ENCODE data around the gene LCN1. TPM values are rescaled to one million over a fixed set of nuclear protein-coding genes. Genes with fewer than 3 reads are reported as not detected.

LCN1 gene
- total RNA-seq, 1 donor: not detected

DNA sequence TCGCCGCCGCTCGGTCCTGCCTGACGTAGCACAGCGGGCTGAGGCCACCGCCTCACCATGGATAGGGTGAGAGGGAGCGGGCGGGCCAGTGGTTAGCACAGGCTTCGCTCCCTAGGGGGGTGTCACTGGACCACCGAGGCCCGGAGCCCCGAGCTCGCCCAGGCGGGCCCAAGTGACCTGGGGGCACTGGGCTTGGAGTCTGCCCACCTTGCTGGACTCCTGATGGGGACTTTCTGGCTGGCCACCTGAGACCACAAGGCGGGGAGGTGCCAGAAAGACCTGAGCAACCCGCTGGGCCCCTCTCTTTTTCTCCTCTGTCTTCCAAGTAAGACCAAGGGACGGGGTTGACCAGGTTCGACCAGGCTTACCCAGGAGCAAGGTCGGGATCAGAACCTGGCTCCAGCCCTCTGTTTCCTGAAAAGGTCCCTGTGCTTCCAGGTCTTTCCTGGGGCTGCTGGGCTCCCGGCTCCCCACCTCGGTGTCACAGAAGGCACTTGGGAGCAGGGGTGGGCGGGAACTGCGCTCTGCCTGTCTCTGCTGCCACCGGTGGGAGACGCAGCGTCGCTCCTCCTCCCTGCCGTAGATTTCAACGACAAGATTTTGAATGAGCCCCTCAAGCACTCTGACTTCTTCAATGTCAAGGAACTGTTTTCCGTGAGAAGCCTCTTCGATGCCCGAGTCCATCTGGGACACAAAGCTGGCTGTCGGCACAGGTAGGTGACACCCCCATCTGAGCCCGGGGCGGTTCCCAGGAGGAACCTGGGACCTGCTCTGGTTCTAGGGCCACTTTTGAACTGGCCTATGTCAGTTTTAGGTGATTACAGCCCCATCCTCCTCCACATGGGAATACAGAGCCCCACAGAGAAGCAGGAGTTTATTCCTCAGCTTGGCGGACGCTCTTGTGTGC is 19.7 kb upstream of the LCN1 start:
- peak overlapping the region; percentile 82 for H3K4me3 ChIP-seq (ENCODE audit: low read depth, low read length)
- TF ChIP-seq CTCF (IDR thresholded peaks at IDR 0.05; ENCODE audit: insufficient read depth, low read length): no peak
- no peak for DNase-seq (ENCODE audit: low read depth)

- peak overlapping the region; percentile 82 for H3K4me3 ChIP-seq (ENCODE audit: low read depth, low read length)
- DNase-seq (ENCODE audit: low read depth): no peak
- TF ChIP-seq CTCF (IDR thresholded peaks at IDR 0.05; ENCODE audit: insufficient read depth, low read length): no peak
Measured at GRCh38 chr9:135502168-135502872, 18.9 kb upstream of the LCN1 start.

DNA sequence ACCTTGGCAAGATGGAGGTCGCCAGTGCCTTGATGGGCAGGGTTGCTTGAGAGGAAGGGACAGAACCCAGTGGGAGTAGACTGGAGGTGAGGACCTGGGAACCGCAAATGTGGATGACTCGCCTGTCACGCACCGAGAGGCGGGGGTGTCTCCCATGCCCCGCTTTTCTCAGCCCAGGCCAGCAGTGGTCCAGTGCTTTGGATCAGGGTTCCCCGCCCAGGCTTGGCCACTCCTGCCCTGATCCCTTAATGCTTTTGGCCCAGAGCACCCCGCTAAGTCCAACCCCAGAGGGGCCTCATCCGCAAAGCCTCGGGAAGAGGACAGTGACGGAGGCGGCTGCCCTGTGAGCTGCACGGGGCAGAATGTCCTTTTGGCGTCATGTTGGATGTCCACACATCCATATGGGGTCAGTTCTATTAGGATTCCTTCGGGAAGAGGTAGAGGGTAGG is 18.3 kb upstream of the LCN1 start:
- no peak for TF ChIP-seq CTCF (IDR thresholded peaks at IDR 0.05; ENCODE audit: insufficient read depth, low read length)
- H3K4me3 ChIP-seq (ENCODE audit: low read depth, low read length): no peak overlapping the region
- DNase-seq (ENCODE audit: low read depth): no peak

- no peak overlapping the region for H3K4me3 ChIP-seq (ENCODE audit: low read depth, low read length)
- no peak for TF ChIP-seq CTCF (IDR thresholded peaks at IDR 0.05; ENCODE audit: insufficient read depth, low read length)
- DNase-seq (ENCODE audit: low read depth): no peak
Measured at GRCh38 chr9:135503371-135504261, 17.6 kb upstream of the LCN1 start.

GRCh38 chr9:135504262-135505243 is 16.7 kb upstream of the LCN1 start:
- peak; percentile 80 for TF ChIP-seq CTCF (IDR thresholded peaks at IDR 0.05; ENCODE audit: insufficient read depth, low read length)
- DNase-seq (ENCODE audit: low read depth): peak; percentile 57
- H3K4me3 ChIP-seq (ENCODE audit: low read depth, low read length): no peak overlapping the region
